ENCODE measurements around the gene CAVIN3. TPM values are rescaled to one million over a fixed set of nuclear protein-coding genes. Genes with fewer than 3 reads are reported as not detected.
A peak's percentile ranks its signal among the peaks of the same experiment; 100 is the strongest.

CAVIN3 gene
- total RNA-seq, 4 donors from 2014 or later: 18.6 to 36.5 (median 30.1) TPM

- Histone ChIP-seq H3K4me3 (replicated peaks in 1 of 3) (no peak overlapping the region), H3K27ac (no peak overlapping the region), H3K4me1 (no peaks in the 10 kb centered on the region), H3K36me3 (no peaks in the 10 kb centered on the region), H3K9me3 (no peaks in the 10 kb centered on the region), H3K27me3 (no peaks in the 10 kb centered on the region)
- TF ChIP-seq CTCF (IDR thresholded peaks at IDR 0.05) (no peak), POLR2A (IDR thresholded peaks at IDR 0.05) (no peak)
- 93 to 94% methylated on average over 2 of the region's 2 CpGs for WGBS, 2 donors
- DNase-seq: no peak
- intact Hi-C loops (cut with DNase I): no loop called here
These were observed 19.2 kb downstream of the CAVIN3 start for GRCh38 chr11:6301096-6301495.

- no peak overlapping the region for H3K4me3 ChIP-seq (replicated peaks in 1 of 3)
- no peaks in the 10 kb centered on the region for H3K4me1 ChIP-seq
- DNase-seq: no peak
- no peaks in the 10 kb centered on the region for H3K36me3 ChIP-seq
- H3K9me3 ChIP-seq: no peaks in the 10 kb centered on the region
- TF ChIP-seq POLR2A (IDR thresholded peaks at IDR 0.05): no peak
- no peak for TF ChIP-seq CTCF (IDR thresholded peaks at IDR 0.05)
- H3K27ac ChIP-seq: no peak overlapping the region
- intact Hi-C loops (cut with DNase I): no loop called here
- 64 to 73% methylated on average over 3 of the region's 3 CpGs for WGBS, 2 donors
- H3K27me3 ChIP-seq: no peaks in the 10 kb centered on the region
These were observed 20.0 kb downstream of the CAVIN3 start for GRCh38 chr11:6300325-6300724.

- TF ChIP-seq POLR2A (IDR thresholded peaks at IDR 0.05) (no peak), CTCF (IDR thresholded peaks at IDR 0.05) (peak in 4 of 6 experiments; percentile 5 to 32 (median 26))
- no peaks in the 10 kb centered on the region for H3K36me3 ChIP-seq
- 41 to 49% methylated on average over 4 of the region's 4 CpGs for WGBS, 2 donors
- H3K9me3 ChIP-seq: no peaks in the 10 kb centered on the region
- intact Hi-C loops (cut with DNase I): no loop called here
- no peaks in the 10 kb centered on the region for H3K4me1 ChIP-seq
- DNase-seq: peak; percentile 25 to 32
- no peaks in the 10 kb centered on the region for H3K27me3 ChIP-seq
- H3K27ac ChIP-seq: no peak overlapping the region
- no peak overlapping the region for H3K4me3 ChIP-seq (replicated peaks in 1 of 3)
These were observed 21.7 kb downstream of the CAVIN3 start for GRCh38 chr11:6298605-6299004.

GRCh38 chr11:6297831-6298230 lies 22.5 kb downstream of the CAVIN3 start:
- intact Hi-C loops (cut with DNase I): no loop called here
- TF ChIP-seq CTCF (IDR thresholded peaks at IDR 0.05): peak in 1 of 6 experiments; percentile 20
- no peak for TF ChIP-seq POLR2A (IDR thresholded peaks at IDR 0.05)
- H3K36me3 ChIP-seq: no peaks in the 10 kb centered on the region

GRCh38 chr11:6285019-6285418 lies 35.3 kb downstream of the CAVIN3 start:
- intact Hi-C loops (cut with DNase I): no loop called here
- no peak overlapping the region for H3K4me3 ChIP-seq (replicated peaks in 1 of 3)
- no peak for DNase-seq
- no peaks in the 10 kb centered on the region for H3K27me3 ChIP-seq
- WGBS, 2 donors: 89 to 93% methylated on average over 4 of the region's 4 CpGs
- TF ChIP-seq POLR2A (IDR thresholded peaks at IDR 0.05): no peak
- TF ChIP-seq CTCF (IDR thresholded peaks at IDR 0.05): no peak
- H3K9me3 ChIP-seq: no peaks in the 10 kb centered on the region
- no peaks in the 10 kb centered on the region for H3K36me3 ChIP-seq
- H3K27ac ChIP-seq: no peak overlapping the region
- no peaks in the 10 kb centered on the region for H3K4me1 ChIP-seq

More at GRCh38 chr11:6297831-6298230, 22.5 kb downstream of the CAVIN3 start:
- 96 to 100% methylated on average over 1 of the region's 1 CpG for WGBS, 2 donors
- Histone ChIP-seq H3K27ac (no peak overlapping the region), H3K4me3 (replicated peaks in 1 of 3) (no peak overlapping the region), H3K9me3 (no peaks in the 10 kb centered on the region), H3K27me3 (no peaks in the 10 kb centered on the region), H3K4me1 (no peaks in the 10 kb centered on the region)
- no peak for DNase-seq

All from thyroid gland (tissue), 4 donors.